Thymus (tissue), 11 donors: Measurements from ENCODE around the gene SEMA3D. TPM values are rescaled to one million over a fixed set of nuclear protein-coding genes. Genes with fewer than 3 reads are reported as not detected.

Experiments used
- DNase-seq, 9 donors: peaks; one replicate each; pipeline ENCODE4 v3.0.0-alpha.2; 2013; ENCODE audit warnings: low spot score in 9 of 9, low read depth in 6 of 9, missing footprints in 1 of 9
- H3K27ac ChIP-seq, 2 donors: one replicate each; pipeline ENCODE4 v1.5.1; 2013; ENCODE audit warnings: control low read depth in 1 of 2, low read depth in 1 of 2, low read length in 1 of 2, mild to moderate bottlenecking in 1 of 2, moderate library complexity in 1 of 2
- H3K27me3 ChIP-seq, 2 donors: one replicate each; pipeline ENCODE4 v1.5.1; 2013; ENCODE audit warnings: low read length in 1 of 2; ENCODE audit not compliant: control insufficient read depth in 2 of 2, insufficient read depth in 1 of 2
- H3K36me3 ChIP-seq, 2 donors: one replicate each; pipeline ENCODE4 v1.5.1; 2013; ENCODE audit warnings: low read length in 1 of 2, mild to moderate bottlenecking in 1 of 2, moderate library complexity in 1 of 2; ENCODE audit not compliant: control insufficient read depth in 2 of 2, insufficient read depth in 2 of 2
- H3K4me1 ChIP-seq, 2 donors: one replicate each; pipeline ENCODE4 v1.5.1; 2013; ENCODE audit warnings: low read length in 2 of 2; ENCODE audit not compliant: control insufficient read depth in 2 of 2, insufficient read depth in 2 of 2
- H3K4me3 ChIP-seq, 2 donors: one replicate each; pipeline ENCODE4 v1.5.1; 2013; ENCODE audit warnings: low read length in 2 of 2, control low read depth in 1 of 2, mild to moderate bottlenecking in 1 of 2
- H3K9me3 ChIP-seq, 2 donors: one replicate each; pipeline ENCODE4 v1.5.1; 2013; ENCODE audit warnings: low read length in 1 of 2, mild to moderate bottlenecking in 1 of 2; ENCODE audit not compliant: control insufficient read depth in 2 of 2, insufficient read depth in 1 of 2
- WGBS: extraction: QIAGEN DNeasy Blood & Tissue Kit; methylation state at CpG from one replicate; pipeline ENCODE4 v1.1.7; 2013; 5-methylcytosine and 5-hydroxymethylcytosine counted together
- polyA plus RNA-seq: library from polyadenylated mRNA; stranded (reverse); fragments of 200-250 nt; gene quantifications from one replicate; pipeline ENCODE4 v1.2.3, GENCODE V29; 2013
- total RNA-seq: library from RNA; stranded (reverse); fragments of 120-200 nt; gene quantifications from one replicate; pipeline ENCODE4 v1.2.4, GENCODE V29; 2013
- donor health status: healthy.

The SEMA3D gene
- total and polyA plus RNA-seq, 2 donors: 0.32 to 1.3 TPM

DNA sequence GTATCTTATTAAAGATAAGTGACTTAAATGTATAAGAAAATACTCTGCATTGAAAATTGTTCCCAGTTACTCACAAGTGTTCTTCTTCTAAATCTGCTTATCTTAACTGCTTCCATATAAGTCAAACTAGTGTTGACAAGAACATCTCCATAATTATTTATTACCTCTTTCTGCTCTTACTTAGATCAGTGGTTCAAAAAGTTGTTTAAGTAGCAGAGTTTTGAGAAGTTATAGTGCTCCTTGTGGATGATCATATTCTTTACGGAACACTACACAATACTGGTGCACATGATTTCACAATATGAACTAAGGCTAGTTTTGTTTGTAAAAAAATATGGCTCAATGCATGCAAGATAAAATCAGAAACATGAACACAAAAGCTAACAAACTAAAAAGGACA lies 168.4 kb downstream of the SEMA3D start:
- Histone ChIP-seq H3K27ac (no peak overlapping the region), H3K4me3 (no peak overlapping the region), H3K4me1 (no peaks in the 10 kb centered on the region), H3K9me3 (no peaks in the 10 kb centered on the region), H3K27me3 (no peaks in the 10 kb centered on the region), H3K36me3 (no peaks in the 10 kb centered on the region)
- no peak for DNase-seq
- 96% methylated on average over 1 of the region's 1 CpG for WGBS

DNA sequence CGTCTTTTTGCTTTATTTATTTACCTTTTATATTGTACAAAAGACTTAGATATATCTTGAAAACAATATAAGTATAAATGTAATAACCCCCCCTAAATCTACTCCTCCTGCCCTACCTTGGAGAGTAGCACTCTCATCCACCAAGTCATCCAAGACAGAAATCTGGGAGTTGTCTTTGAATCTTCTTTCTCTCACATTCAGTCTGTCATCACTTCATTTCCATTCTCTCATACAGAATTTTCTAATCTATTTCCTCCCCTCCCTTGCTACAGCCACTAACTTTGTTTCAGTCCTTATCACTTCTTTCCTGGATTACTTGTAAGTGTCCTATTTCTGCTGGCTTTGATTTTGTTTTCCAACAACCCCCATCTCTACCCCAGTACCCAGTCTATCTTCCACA lies 170.6 kb downstream of the SEMA3D start:
- H3K4me3 ChIP-seq: no peak overlapping the region
- H3K4me1 ChIP-seq: no peaks in the 10 kb centered on the region
- no peak for DNase-seq
- no peak overlapping the region for H3K27ac ChIP-seq
- H3K27me3 ChIP-seq: no peaks in the 10 kb centered on the region
- H3K9me3 ChIP-seq: no peaks in the 10 kb centered on the region
- H3K36me3 ChIP-seq: no peaks in the 10 kb centered on the region
- WGBS: 93% methylated on average over 1 of the region's 1 CpG

DNA sequence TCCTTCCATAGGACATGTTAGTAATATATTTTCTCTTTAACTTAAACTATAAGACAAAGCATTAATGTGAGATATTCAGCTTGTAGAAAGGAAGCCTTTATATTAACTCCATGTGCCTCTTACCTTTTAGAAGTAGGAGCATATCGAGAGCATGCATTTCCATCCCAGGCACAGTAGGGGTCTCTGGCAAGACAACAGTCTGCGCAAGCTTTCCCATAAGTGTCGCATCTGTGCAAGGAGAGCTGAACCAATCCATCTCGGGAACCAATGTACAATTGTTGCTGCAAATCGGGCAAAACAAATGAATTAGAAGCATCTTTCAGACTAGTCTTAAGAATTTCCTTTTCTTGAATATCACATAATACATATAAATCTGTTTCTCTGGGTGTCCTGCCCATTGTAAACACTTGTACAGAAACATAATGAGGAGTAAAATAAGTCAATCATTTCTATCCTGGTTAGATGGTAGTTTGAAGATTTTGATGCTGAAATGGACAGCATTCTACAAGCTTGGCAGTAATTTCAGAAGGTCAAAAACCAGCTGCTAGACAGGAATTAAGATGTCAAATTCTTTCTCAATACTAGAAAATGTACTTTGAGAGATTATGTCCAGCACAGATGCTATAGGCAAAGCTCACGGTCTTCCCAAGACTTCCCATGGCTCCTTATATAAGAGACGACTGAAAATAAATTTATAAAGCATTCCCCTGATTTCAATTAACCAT lies 171.8 kb downstream of the SEMA3D start:
- WGBS: 95% methylated on average over 7 of the region's 7 CpGs

DNA sequence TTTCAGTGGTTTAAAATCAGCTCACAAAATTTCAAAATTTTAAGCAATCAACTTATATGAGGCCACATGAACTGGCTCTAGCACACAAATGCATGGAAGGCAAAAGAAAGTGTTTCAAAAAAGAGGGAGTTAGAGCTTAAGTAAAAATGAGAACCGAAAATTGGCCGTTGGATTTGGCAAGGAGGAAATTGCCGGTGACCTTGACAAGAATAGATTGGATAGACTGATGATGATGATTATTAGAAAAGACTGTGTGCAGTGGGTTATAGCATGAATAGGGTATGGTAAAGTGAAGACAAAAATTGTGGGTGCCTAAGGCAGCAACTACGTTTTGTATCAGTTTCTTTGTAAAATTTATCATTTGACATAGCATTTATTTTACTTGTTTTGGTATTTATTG lies 175.7 kb downstream of the SEMA3D start:
- Histone ChIP-seq H3K27me3 (no peaks in the 10 kb centered on the region), H3K36me3 (no peaks in the 10 kb centered on the region), H3K27ac (no peak overlapping the region), H3K9me3 (no peaks in the 10 kb centered on the region), H3K4me3 (no peak overlapping the region), H3K4me1 (no peaks in the 10 kb centered on the region)
- no peak for DNase-seq
- WGBS: 91% methylated on average over 4 of the region's 4 CpGs

More for the DNA sequence above, 171.8 kb downstream of the SEMA3D start:
- Histone ChIP-seq H3K27me3 (no peaks in the 10 kb centered on the region), H3K27ac (no peak overlapping the region), H3K4me3 (no peak overlapping the region), H3K36me3 (no peaks in the 10 kb centered on the region), H3K4me1 (no peaks in the 10 kb centered on the region), H3K9me3 (no peaks in the 10 kb centered on the region)
- no peak for DNase-seq

GRCh38 chr7:85010306-85010705 lies 176.6 kb downstream of the SEMA3D start:
- Histone ChIP-seq H3K4me1 (no peaks in the 10 kb centered on the region), H3K9me3 (no peaks in the 10 kb centered on the region), H3K27me3 (no peaks in the 10 kb centered on the region), H3K36me3 (no peaks in the 10 kb centered on the region), H3K4me3 (no peak overlapping the region), H3K27ac (no peak overlapping the region)
- DNase-seq: no peak

GRCh38 chr7:85006754-85007153 lies 180.1 kb downstream of the SEMA3D start:
- no peak for DNase-seq
- Histone ChIP-seq H3K27me3 (no peaks in the 10 kb centered on the region), H3K27ac (no peak overlapping the region), H3K4me1 (no peaks in the 10 kb centered on the region), H3K4me3 (no peak overlapping the region), H3K36me3 (no peaks in the 10 kb centered on the region), H3K9me3 (no peaks in the 10 kb centered on the region)
- WGBS: 98% methylated on average over 1 of the region's 1 CpG

DNA sequence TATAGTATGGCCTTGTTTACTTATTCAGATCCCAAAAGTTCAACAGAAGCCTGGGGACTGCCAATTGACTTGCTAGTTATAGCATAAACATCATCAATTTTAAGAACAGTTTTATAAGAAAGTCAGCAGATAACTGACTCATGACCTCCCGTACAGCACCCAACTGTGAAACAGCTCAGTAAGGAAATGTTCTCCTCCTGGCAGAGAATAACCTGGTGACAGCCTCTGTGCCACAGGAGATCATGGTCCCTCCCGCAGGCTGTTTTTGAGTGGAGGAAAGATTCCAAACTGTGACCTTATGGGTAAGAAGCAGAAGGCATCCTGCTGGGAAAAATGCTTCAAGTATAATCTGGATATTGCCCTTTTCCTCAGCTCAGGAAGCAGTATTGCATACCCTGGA lies 182.5 kb downstream of the SEMA3D start:
- WGBS: 94% methylated on average over 2 of the region's 2 CpGs
- Histone ChIP-seq H3K9me3 (no peaks in the 10 kb centered on the region), H3K27me3 (no peaks in the 10 kb centered on the region), H3K4me1 (no peaks in the 10 kb centered on the region), H3K4me3 (no peak overlapping the region), H3K27ac (no peak overlapping the region), H3K36me3 (no peaks in the 10 kb centered on the region)
- DNase-seq: no peak

- H3K4me3 ChIP-seq: no peak overlapping the region
- no peaks in the 10 kb centered on the region for H3K36me3 ChIP-seq
- WGBS: 96% methylated on average over 3 of the region's 3 CpGs
- no peaks in the 10 kb centered on the region for H3K4me1 ChIP-seq
- no peak overlapping the region for H3K27ac ChIP-seq
- no peaks in the 10 kb centered on the region for H3K27me3 ChIP-seq
- DNase-seq: no peak
- no peaks in the 10 kb centered on the region for H3K9me3 ChIP-seq
These were observed 185.1 kb downstream of the SEMA3D start for GRCh38 chr7:85001495-85002345.

GRCh38 chr7:85000735-85001350 lies 186.0 kb downstream of the SEMA3D start:
- DNase-seq: no peak
- H3K9me3 ChIP-seq: no peaks in the 10 kb centered on the region
- H3K36me3 ChIP-seq: no peaks in the 10 kb centered on the region
- no peak overlapping the region for H3K4me3 ChIP-seq
- WGBS: 89% methylated on average over 1 of the region's 1 CpG
- H3K4me1 ChIP-seq: no peaks in the 10 kb centered on the region
- no peak overlapping the region for H3K27ac ChIP-seq
- no peaks in the 10 kb centered on the region for H3K27me3 ChIP-seq
